K562 (cell line): ENCODE data around the gene XPO1. TPM values are rescaled to one million over a fixed set of nuclear protein-coding genes. Genes with fewer than 3 reads are reported as not detected.

Experiments
- ATAC-seq: fragments of 200-7000 bp; cut with Tn5 transposase; 3 replicates; pipeline ENCODE4 v1.9.1; 2020; ENCODE audit warnings: moderate library complexity
- BruUV-seq: library from RNA; stranded (reverse); fragments of 400-500 nt; replicated peaks from 2 replicates; lab custom pipeline; 2021; lab: Mats Ljungman, UMichigan
- CTCF ChIA-PET: fragments of 300-600 bp; formaldehyde crosslinking; extraction: SDS; loops from one replicate; lab custom pipeline; 2021; ENCODE audit warnings: low intra/inter-chr PET ratio; lab: Yijun Ruan, JAX
- POLR2A ChIA-PET: fragments of 300-600, 350-650 bp; sonication (Branson Sonifier 250); formaldehyde crosslinking; extraction: SDS; loops from one replicate; lab custom pipeline; 2021; ENCODE audit warnings: antibody characterized with exemption, inconsistent platforms; lab: Yijun Ruan, JAX
- DNase-seq, 4 experiments: peaks; one replicate each; pipeline versions ENCODE4 v3.0.0 to v3.0.0-alpha.2; 2011 to 2018; ENCODE audit warnings: low spot score in 3 of 4, mixed read lengths in 3 of 4; ENCODE audit errors: extremely low read depth in 1 of 4
- FAIRE-seq: peaks from 2 replicates; lab custom pipeline; 2011; peaks lifted over from hg19 to GRCh38; lab: Jason Lieb, UNC
- H2AFZ ChIP-seq: 2 replicates; pipeline ENCODE4 v1.6.0; 2011; ENCODE audit warnings: low read depth, low read length, control low read depth, inconsistent platforms
- H3K27ac ChIP-seq: fragments of 200-600 bp; 3 replicates; pipeline ENCODE4 v1.8.0; 2011; ENCODE audit warnings: low read depth, mild to moderate bottlenecking, control low read depth, inconsistent platforms, low read length, moderate library complexity, mixed read lengths; ENCODE audit errors: extremely low read depth
- H3K27me3 ChIP-seq, 2 experiments: fragments of 300-600 bp in 1 of 2; 2 replicates in 1 of 2; 3 replicates in 1 of 2; pipeline versions ENCODE4 v1.6.0 to v1.8.0; 2011; ENCODE audit warnings: inconsistent platforms in 2 of 2, low read length in 2 of 2, mild to moderate bottlenecking in 1 of 2, mixed read lengths in 1 of 2, moderate library complexity in 1 of 2; ENCODE audit not compliant: control insufficient read depth in 2 of 2, insufficient read depth in 2 of 2
- H3K36me3 ChIP-seq: fragments of 300-600 bp; 3 replicates; pipeline ENCODE4 v1.8.0; 2011; ENCODE audit warnings: mild to moderate bottlenecking, low read length, inconsistent platforms; ENCODE audit not compliant: control insufficient read depth, insufficient read depth
- H3K4me1 ChIP-seq, 2 experiments: fragments of 200-600 bp in 1 of 2; replicated peaks in 1 of 2; 2 replicates in 1 of 2; 3 replicates in 1 of 2; pipeline versions ENCODE4 v1.5.1 to v1.8.0; 2011; ENCODE audit warnings: inconsistent platforms in 2 of 2, low read length in 2 of 2, mild to moderate bottlenecking in 1 of 2, mixed read lengths in 1 of 2, moderate library complexity in 1 of 2; ENCODE audit not compliant: control insufficient read depth in 2 of 2, insufficient read depth in 2 of 2
- H3K4me2 ChIP-seq: 2 replicates; pipeline ENCODE4 v1.6.1; 2011; ENCODE audit warnings: low read length, control low read depth, inconsistent platforms, mixed read lengths; ENCODE audit not compliant: insufficient read depth
- H3K4me3 ChIP-seq: fragments of 200-600 bp; sonication (generic), shearing (Covaris generic); 2 replicates; pipeline ENCODE4 v1.5.1; 2016; ENCODE audit warnings: control low read depth, inconsistent platforms
- H3K79me2 ChIP-seq: fragments of 200-600 bp; 3 replicates; pipeline ENCODE4 v1.8.0; 2011; ENCODE audit warnings: low read length, inconsistent platforms; ENCODE audit not compliant: control insufficient read depth, insufficient read depth
- H3K9ac ChIP-seq, 2 experiments: 2 replicates each; pipeline versions ENCODE4 v1.6.0 to v1.6.1; 2011; ENCODE audit warnings: low read depth in 2 of 2, low read length in 2 of 2, control low read depth in 1 of 2, inconsistent platforms in 1 of 2, mild to moderate bottlenecking in 1 of 2, mixed read lengths in 1 of 2; ENCODE audit not compliant: insufficient read depth in 1 of 2
- H3K9me1 ChIP-seq: one replicate; pipeline ENCODE4 v1.6.0; 2011; ENCODE audit warnings: inconsistent platforms, mild to moderate bottlenecking, low read length, moderate library complexity; ENCODE audit not compliant: control insufficient read depth, insufficient read depth
- H3K9me3 ChIP-seq: replicated peaks from 2 replicates; pipeline ENCODE4 v1.5.1; 2011; ENCODE audit warnings: low read depth, low read length, inconsistent platforms; ENCODE audit not compliant: control insufficient read depth, insufficient read depth
- H4K20me1 ChIP-seq: replicated peaks from 2 replicates; pipeline ENCODE4 v1.6.1; 2011; ENCODE audit warnings: low read length, inconsistent platforms, mixed read lengths; ENCODE audit not compliant: control insufficient read depth, insufficient read depth
- RBM25 ChIP-seq: fragments of 200-400 bp; formaldehyde crosslinking; IDR thresholded peaks from 2 replicates; pipeline ENCODE4 v1.6.1; 2018; ENCODE audit warnings: low read length, low read depth, moderate library complexity; ENCODE audit not compliant: severe bottlenecking
- ZBTB33 ChIP-seq: sonication (generic); formaldehyde crosslinking; IDR thresholded peaks from 2 replicates; pipeline ENCODE4 v1.8.1; 2023; ENCODE audit warnings: mild to moderate bottlenecking, missing genetic modification reagents
- ZFP30 ChIP-seq: fragments of 250-450 bp; sonication (Bioruptor Pico); IDR thresholded peaks from 2 replicates; pipeline ENCODE4 v1.8.0; 2022; ENCODE audit warnings: moderate library complexity, mild to moderate bottlenecking, inconsistent platforms, borderline replicate concordance
- ZNF143 ChIP-seq: sonication (generic); formaldehyde crosslinking; IDR thresholded peaks from 2 replicates; pipeline ENCODE4 v1.9.0; 2022; ENCODE audit warnings: mild to moderate bottlenecking, missing genetic modification reagents
- WGBS: fragments of 100-300 bp; shearing (Covaris generic); methylation state at CpG from one replicate; pipeline ENCODE4 v1.1.6; 2016; ENCODE audit warnings: low coverage, mixed read lengths; ENCODE audit not compliant: insufficient coverage; ENCODE audit errors: missing lambda C conversion rate; 5-methylcytosine and 5-hydroxymethylcytosine counted together
- in situ Hi-C: fragments of 300-500 bp; cut with MboI; formaldehyde crosslinking; loops from 4 replicates; pipeline ENCODE4 v1.15.0; 2018; ENCODE audit warnings: inconsistent platforms, mixed read lengths
- intact Hi-C: fragments of 100-400 bp; cut with micrococcal nuclease; formaldehyde crosslinking; loops from 2 replicates; pipeline ENCODE4 v1.14.2; 2022
- polyA plus RNA-seq, 8 experiments: library from polyadenylated mRNA; depleted of rRNA in 4 of 8; stranded (reverse) in 5 of 8; unstranded in 3 of 8; fragments of >200 nt; fragmentation: Nextera tagmentation in 2 of 8; fragmentation: Illumina TruSeq in 1 of 8; extraction: Ambion mirVana in 2 of 8; extraction: Trizol in 1 of 8; gene quantifications; 2 replicates each; pipeline versions ENCODE4 v1.2.1 to v1.2.3, GENCODE V29; 2011 to 2014; ENCODE audit warnings: inconsistent platforms in 1 of 8, missing spikeins in 1 of 8
- total RNA-seq, 7 experiments: library from RNA; depleted of rRNA in 6 of 7; stranded (reverse); fragments of >200 nt in 6 of 7; fragmentation: Illumina TruSeq in 2 of 7; extraction: Trizol in 2 of 7; gene quantifications; 2 replicates each; pipeline versions ENCODE4 v1.2.1 to v1.2.3, GENCODE V29; 2011 to 2021; ENCODE audit warnings: low replicate concordance in 1 of 7

XPO1 gene
- total and polyA plus RNA-seq, 9 of the 15 experiments (the other 6 are each of a cell fraction or from before 2014, with no cell fraction given), result 86.2 to 307 (median 216) TPM

DNA sequence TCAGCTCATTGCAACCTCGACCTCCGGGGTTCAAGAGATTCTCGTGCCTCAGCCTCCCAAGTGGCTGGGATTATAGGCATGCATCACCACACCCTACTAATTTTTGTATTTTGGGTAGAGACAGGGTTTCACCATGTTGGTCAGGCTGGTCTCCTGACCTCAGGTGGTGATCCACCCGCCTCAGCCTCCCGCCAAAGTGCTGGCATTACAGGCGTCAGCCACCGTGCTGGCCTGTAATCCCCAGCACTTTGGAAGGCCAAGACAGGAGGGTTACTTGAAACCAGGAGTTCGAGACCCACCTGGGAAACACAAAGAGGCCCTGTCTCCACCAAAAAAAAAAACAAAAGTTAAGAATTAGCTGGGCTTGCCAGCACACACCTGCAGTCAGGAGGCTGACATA, 85.8 kb downstream of the XPO1 start:
- BruUV-seq, result no TSS peak
- ATAC-seq, result no peak
- no peak overlapping the region for H3K9ac ChIP-seq
- in situ Hi-C loops (no loop called here), intact Hi-C loops (no loop called here)
- FAIRE-seq, result peak; percentile 15
- no peaks in the 10 kb centered on the region for H3K9me1 ChIP-seq
- H3K9me3 ChIP-seq, result no peaks in the 10 kb centered on the region
- no peak overlapping the region for H3K4me3 ChIP-seq
- peaks cover 97% of the 10 kb centered on the region for H3K79me2 ChIP-seq
- peaks cover 17% of the 10 kb centered on the region for H3K36me3 ChIP-seq
- no peaks in the 10 kb centered on the region; the same call in 1 of the 2 replicates for H4K20me1 ChIP-seq
- TF ChIP-seq ZNF143 (CRISPR knock-in tag) (no peak), ZBTB33 (CRISPR knock-in tag) (peak; percentile 44), RBM25 (no peak), ZFP30 (CRISPR knock-in tag) (no peak)
- DNase-seq, result no peak
- POLR2A ChIA-PET, result no interaction called here
- CTCF ChIA-PET, result interaction anchor here (0.5 kb wide), 1 partner anchor 10 kb away, joined by 5 read pairs; no protein-coding TSS in a partner anchor
- H3K4me1 ChIP-seq, result peaks cover 5 to 8% of the 10 kb centered on the region in 2 experiments; a peak in 4 of 5 replicates
- H3K27ac ChIP-seq, result no peak overlapping the region
- H2AFZ ChIP-seq, result no peak overlapping the region
- WGBS, result 98% methylated on average over 5 of the region's 8 CpGs
- H3K4me2 ChIP-seq, result no peak overlapping the region
- H3K27me3 ChIP-seq, result no peaks in the 10 kb centered on the region
